Measurements from ENCODE around the gene CAPNS2. TPM values are rescaled to one million over a fixed set of nuclear protein-coding genes. Genes with fewer than 3 reads are reported as not detected.

Gene CAPNS2
- total and polyA plus RNA-seq, 2 of the 8 experiments (the other 6 are each of a cell fraction or from before 2014, with no cell fraction given): not detected

DNA sequence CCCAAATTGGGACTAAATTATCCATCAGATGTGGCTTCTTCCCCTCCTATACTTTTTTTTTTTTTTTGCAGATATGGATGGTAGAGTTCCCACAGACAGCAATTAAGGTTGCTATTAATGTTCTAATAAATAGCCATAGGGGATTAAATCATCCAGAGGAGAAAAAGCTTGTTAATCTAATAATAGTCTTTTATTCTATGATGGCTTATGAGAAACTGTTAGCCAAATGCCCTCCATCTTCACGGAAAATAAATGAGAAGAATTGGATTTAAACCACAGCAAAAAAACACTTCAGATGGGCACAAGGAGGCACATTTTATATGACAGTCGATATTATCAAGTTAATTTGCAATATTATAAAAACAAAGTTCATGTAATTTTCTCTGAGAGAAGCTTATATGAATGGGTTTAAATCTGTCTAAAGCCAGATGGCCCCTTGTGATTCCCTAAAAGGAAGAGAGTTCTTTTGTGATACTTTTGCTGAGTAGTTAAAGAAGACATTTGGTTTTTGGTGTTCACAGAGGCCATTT, 5.1 kb upstream of the CAPNS2 start:
- no peak for FAIRE-seq
- no peak overlapping the region for H3K4me2 ChIP-seq (ENCODE audit: insufficient read depth in 1 of 2, low read depth in 2 of 2, low read length in 2 of 2)

More for the DNA sequence above, 5.1 kb upstream of the CAPNS2 start:
- no peak overlapping the region for H4K91ac ChIP-seq (replicated peaks; ENCODE audit: insufficient read length, low read length)
- no peak overlapping the region for H3K4ac ChIP-seq (replicated peaks; ENCODE audit: insufficient read length, low read depth, low read length)
- no peak for DNase-seq (ENCODE audit: low read depth in 1 of 2, low spot score in 2 of 2)
- H2BK12ac ChIP-seq (ENCODE audit: low read depth, low read length): no peak overlapping the region
- no peak overlapping the region for H2AK5ac ChIP-seq (ENCODE audit: low read depth, low read length)
- H3K79me2 ChIP-seq (ENCODE audit: control insufficient read depth in 1 of 2, insufficient read depth in 2 of 2, low read length in 2 of 2): no peaks in the 10 kb centered on the region
- ChIA-PET CTCF (ENCODE audit: partially characterized antibody) (interaction anchor here (1.7 to 2.0 kb wide), 3 partner anchors 11 to 97 kb away, joined by 3 to 6 read pairs (median 4); no protein-coding TSS in a partner anchor), POLR2A (ENCODE audit: partially characterized antibody) (no interaction called here)
- no peaks in the 10 kb centered on the region for H3K4me1 ChIP-seq (replicated peaks in 1 of 4; ENCODE audit: control insufficient read depth in 3 of 4, insufficient read depth in 4 of 4, low read length in 3 of 4)
- no peak overlapping the region for H3K4me3 ChIP-seq (ENCODE audit: extremely low read depth in 1 of 4, insufficient read depth in 2 of 4, low read depth in 3 of 4, low read length in 4 of 4)
- no peak overlapping the region for H2BK120ac ChIP-seq (replicated peaks; ENCODE audit: low read depth, low read length)
- H4K20me1 ChIP-seq (replicated peaks in 1 of 2; ENCODE audit: control insufficient read depth in 1 of 2, insufficient read depth in 2 of 2, low read length in 2 of 2): no peaks in the 10 kb centered on the region
- no peak overlapping the region for H3K14ac ChIP-seq (ENCODE audit: insufficient read length)
- no peak overlapping the region for H2BK20ac ChIP-seq (ENCODE audit: low read length)
- no peak overlapping the region for H3K56ac ChIP-seq (replicated peaks; ENCODE audit: insufficient read length, low read depth, low read length)
- WGBS, 2 experiments (ENCODE audit: extremely low coverage in 1 of 2, insufficient coverage in 1 of 2, insufficient read length in 1 of 2, insufficient replicate concordance in 2 of 2, low coverage in 1 of 2, low lambda C conversion rate in 2 of 2, missing lambda C conversion rate in 1 of 2): 87% methylated on average over 2 of the region's 2 CpGs; no CpG with 5 or more reads in 1 of the 2 experiments
- no peaks in the 10 kb centered on the region for H3K9me3 ChIP-seq (ENCODE audit: insufficient read depth in 2 of 2, low read depth in 1 of 2, low read length in 1 of 2)
- no peak overlapping the region for H4K5ac ChIP-seq (ENCODE audit: insufficient read length, low read depth, low read length)
- no peak overlapping the region for H3K18ac ChIP-seq (ENCODE audit: extremely low read depth, low read length)
- H2BK15ac ChIP-seq (ENCODE audit: low read length): no peak overlapping the region
- H4K8ac ChIP-seq (ENCODE audit: extremely low read depth, insufficient read depth, low read length): no peak overlapping the region
- H2BK5ac ChIP-seq (ENCODE audit: low read depth, low read length): no peak overlapping the region
- H3K9ac ChIP-seq (replicated peaks in 1 of 4; ENCODE audit: extremely low read depth in 1 of 4, low read depth in 3 of 4, low read length in 3 of 4): no peak overlapping the region
- no peaks in the 10 kb centered on the region for H3K23me2 ChIP-seq (ENCODE audit: low read depth, low read length)
- no peak overlapping the region for H3K23ac ChIP-seq (ENCODE audit: insufficient read length)
- H3K36me3 ChIP-seq (ENCODE audit: control insufficient read depth in 2 of 4, insufficient read depth in 4 of 4, low read length in 3 of 4): no peaks in the 10 kb centered on the region
- H2AFZ ChIP-seq (ENCODE audit: low read length): no peak overlapping the region
- no peaks in the 10 kb centered on the region for H3K79me1 ChIP-seq (ENCODE audit: low read depth, low read length)
- H3K27me3 ChIP-seq (replicated peaks in 1 of 4; ENCODE audit: control insufficient read depth in 3 of 4, extremely low read depth in 1 of 4, insufficient read depth in 3 of 4, low read length in 3 of 4): no peaks in the 10 kb centered on the region
- TF ChIP-seq ASH2L (IDR thresholded peaks at IDR 0.05; ENCODE audit: low read length) (no peak), NRF1 (IDR thresholded peaks at IDR 0.05; ENCODE audit: low read depth, low read length) (no peak)
- no peak overlapping the region for H3K27ac ChIP-seq (ENCODE audit: low read depth, low read length)
